Measurements from ENCODE around the gene PDE6G.
A peak's percentile ranks its signal among the peaks of the same experiment; 100 is the strongest.
"Not testable (repeated sequence)": the region's sequence is repeated elsewhere in the genome, so short reads cannot be mapped to it uniquely, and the experiment has no call there.

The PDE6G gene

DNA sequence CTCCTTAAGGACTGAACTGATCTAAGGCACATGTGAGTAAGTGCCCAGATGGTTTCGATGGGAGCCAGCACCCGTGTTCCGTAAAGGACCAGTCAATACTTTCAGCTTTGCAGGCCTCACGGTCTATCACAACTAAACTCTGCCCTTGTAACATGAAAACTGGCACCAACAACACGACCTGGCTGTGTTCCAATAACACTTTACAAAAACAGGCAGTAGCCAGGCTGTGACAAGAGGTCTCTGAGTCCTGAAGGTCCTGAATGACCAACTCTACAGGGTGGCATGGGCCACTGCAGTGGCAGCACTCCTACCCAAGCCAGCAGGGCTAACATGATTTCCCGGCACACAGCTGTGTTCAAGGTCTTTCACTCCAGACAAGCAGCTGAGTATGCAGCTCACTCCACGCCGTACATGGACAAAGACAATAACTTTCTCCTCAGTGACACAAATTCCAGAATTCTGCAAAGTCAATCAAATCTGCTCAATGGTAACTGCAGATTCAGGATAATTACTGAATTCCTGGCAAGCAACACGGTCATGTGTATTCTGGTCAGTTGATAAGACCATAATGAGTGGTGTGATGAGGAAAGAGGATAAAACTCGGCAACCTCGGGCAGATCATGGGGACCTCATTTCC is 34.7 kb downstream of the PDE6G start:
- DNase-seq: no peak

DNA sequence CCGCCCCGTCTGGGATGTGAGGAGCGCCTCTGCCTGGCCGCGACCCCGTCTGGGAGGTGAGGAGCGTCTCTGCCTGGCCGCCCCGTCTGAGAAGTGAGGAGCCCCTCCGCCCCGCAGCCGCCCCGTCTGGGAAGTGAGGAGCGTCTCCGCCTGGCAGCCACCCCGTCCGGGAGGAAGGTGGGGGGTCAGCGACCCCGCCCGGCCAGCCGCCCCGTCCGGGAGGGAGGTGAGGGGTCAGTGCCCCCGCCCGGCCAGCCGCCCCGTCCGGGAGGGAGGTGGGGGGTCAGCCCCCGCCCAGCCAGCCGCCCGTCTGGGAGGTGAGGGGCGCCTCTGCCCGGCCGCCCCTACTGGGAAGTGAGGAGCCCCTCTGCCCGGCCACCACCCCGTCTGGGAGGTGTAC is 38.0 kb downstream of the PDE6G start:
- DNase-seq: not testable (repeated sequence)

DNA sequence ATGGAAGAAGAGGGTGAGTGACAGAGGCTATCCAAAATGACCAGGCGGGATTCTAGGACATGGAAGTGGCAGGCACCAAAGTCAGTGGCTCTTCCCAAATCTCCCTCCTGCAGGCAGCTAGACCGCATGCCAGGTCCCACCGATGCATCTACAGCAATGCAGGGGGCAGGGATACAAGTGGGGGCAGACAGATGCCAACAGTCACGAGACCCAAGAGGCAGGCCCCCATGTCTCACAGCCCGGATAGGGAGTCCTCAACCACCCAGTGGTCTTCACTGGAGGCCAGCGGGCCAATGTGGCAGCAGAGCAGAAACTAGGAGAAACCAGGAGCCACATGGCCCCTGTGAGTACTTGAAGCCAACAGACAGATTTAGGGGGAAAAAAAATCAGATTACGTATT is 39.5 kb downstream of the PDE6G start:
- no peak for DNase-seq

DNA sequence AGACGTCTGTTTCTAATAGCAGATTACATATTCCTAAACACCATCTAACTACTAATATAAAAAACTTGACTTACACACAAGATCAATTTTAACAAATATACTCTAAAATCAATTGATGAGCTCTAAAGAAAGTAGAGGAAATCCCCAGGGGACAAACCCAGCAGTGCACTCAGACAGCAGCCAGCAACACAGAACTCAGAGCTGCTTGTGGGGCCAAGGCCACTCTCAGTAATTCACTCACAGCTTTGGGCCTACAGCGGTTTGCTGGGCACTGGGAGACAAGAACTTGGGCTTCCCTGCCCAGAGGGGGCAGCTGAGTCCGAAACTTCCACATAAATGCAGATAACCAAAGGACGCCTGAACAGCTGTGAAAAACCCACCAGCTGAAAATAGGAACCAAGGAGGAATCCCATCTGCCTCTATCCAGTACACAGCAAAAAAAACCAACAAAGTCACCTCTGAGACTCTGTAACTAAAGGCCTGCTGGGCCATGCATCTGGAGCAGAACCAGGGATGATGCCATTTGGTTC is 40.9 kb downstream of the PDE6G start:
- no peak for DNase-seq

DNA sequence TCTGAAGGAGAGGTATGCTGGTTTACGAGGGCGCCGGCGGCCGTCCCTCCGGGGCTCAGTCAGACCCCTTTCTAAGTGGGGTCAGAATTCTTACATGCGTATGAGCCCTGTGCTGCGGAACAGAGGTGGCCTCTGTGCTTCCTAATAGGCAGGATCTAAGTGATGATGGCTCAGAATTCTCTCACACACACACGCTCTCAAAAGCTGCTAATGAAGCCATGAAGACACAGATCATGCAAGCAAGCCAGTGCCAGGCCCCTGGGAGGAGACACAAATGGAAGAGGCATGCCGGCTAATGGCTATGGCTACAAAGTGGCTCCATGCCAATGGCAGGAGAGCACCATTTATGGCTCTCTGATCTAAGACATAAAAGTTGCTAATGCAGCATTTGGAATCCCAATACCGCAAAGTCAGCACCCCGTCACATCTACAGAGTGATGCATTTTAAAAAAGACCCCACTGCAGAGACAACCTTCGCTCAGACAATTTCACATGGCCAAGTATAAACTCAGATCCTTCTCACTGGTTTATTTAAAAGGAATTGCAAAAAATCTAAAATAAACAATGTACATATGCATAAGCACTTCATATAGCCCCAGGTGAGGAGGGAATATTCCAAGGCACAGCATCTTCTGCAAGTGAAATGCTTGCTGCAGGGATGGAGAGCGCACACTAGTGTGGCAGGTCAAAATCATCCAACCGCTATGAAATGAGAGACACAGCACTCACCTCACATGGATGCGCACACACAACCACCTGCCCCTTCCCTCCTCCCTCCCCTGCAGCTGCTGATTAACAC is 44.0 kb downstream of the PDE6G start:
- DNase-seq: no peak

DNA sequence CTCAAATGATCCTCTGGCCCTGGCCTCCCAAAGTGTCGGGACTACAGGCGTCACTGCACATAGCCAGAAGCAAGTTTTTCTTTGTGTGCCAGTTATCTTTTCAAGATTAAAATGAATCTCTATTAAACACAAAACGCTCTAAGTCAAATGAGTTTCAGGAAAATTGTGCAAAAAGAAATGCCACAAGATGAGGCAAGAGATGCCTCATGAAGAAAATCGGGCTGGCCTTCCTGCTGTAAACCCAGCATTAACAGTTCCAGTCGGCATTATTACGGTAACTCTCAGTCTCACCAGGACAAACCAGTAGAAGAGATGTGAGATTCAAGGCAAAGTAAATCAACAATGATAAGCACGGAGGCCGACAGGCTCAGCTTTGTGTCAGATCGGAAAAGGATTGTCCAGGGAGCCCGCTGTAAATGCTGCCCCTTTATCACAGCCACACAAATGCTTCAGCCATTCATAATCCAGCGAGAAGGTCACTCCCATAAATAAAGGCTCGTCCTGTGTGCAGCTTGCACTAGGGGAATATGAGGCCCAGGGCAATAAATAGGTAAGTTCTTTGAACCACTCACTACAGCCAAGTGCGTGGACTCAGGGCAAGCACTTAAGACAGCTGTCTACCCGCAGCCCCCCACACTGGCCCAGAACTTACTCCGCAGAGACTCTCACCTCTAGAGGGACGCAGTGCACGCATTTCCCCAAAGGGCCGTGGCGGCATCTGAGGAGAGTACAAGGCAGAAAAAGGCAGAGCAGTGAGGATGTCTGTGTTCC is 46.6 kb downstream of the PDE6G start:
- no peak for DNase-seq

DNA sequence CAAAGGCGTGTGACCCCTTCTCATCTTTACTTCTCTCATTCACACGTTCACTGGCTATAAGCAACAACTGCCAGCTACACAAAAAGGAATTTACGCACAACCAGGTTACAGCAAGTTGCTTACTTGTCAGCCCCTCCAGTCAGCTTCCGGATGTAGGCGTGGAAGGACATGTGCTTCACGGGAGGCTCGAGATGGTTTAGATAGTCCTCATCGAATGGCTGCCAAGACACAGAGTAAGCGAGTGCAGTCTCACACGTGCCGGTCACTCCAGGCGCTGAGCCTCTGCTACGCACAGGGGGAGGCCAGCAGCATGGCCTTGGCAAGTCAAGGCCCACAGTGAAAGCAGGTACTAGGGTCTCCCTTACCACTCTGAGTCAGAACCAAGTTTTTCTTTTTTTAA is 47.7 kb downstream of the PDE6G start:
- no peak for DNase-seq

DNA sequence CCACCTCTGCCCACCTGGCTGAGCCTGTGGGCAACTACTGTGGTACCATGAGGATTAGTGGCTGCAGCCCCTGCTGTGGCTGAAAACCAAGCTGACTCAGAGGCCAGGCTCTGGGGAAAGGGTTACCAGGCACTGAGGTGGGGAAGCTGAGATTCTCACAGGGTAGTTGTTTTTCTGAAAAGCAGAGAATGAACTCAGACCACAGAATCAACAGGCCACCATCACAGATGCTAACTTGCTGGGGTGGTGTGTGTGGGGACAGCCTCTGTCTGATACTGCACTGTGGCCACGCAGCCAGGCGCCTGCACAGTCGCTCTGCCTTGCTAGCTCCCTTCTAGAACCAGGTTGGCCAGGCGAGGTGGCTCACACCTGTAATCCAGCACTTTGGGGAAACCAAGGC is 48.3 kb downstream of the PDE6G start:
- DNase-seq: no peak

DNA sequence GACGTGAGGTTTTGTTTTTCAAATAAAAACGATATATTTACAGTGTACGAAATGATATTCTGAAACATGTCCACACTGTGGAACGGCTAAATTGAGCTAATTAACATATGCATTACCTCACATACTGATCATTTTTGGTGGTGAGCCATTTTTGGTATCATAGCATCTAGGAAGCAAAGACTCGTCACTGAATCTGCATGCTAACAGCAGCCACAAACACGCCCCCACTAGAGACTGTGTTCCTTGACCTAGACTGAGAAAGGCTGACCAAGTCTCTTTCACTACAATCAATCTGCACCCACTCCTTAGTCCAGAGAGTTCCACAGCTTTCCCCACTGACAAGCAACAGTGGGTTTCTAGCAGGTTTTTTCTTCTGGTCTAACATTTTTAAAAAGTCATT is 48.9 kb downstream of the PDE6G start:
- DNase-seq: no peak

DNA sequence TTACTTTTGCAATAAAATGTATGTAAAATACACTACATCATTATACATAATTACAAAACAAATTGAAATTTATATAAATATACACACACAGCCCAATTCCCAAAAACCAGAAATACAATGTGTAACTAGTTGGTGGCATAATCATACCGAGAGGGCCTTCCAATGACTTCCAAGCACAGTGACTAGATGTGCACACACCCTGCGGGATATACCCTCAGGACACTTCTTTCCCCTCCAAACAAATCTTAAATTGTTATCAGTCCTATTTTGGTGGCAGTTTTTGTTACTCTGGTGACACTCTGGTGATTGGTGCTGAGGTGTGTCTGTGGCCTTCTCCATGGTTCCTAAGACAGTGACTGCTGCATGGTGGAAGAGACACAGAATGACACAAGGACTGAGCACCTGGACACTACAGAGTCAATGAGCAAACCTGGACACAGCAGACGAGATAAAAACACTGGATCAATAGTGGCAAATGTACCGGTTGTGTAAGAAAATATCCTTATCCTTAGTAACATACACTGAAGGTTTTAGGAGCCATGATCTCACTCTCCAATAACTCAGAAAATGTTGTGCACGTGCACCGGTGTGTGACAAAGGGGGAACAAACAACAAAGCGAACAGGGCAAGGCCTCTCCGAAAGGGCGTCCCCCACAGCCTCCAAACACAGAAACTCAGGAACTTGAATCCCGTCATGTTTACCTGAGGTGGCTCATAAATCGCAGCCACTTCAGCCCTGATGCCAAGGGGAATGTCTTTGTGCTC is 52.3 kb downstream of the PDE6G start:
- DNase-seq: no peak

DNA sequence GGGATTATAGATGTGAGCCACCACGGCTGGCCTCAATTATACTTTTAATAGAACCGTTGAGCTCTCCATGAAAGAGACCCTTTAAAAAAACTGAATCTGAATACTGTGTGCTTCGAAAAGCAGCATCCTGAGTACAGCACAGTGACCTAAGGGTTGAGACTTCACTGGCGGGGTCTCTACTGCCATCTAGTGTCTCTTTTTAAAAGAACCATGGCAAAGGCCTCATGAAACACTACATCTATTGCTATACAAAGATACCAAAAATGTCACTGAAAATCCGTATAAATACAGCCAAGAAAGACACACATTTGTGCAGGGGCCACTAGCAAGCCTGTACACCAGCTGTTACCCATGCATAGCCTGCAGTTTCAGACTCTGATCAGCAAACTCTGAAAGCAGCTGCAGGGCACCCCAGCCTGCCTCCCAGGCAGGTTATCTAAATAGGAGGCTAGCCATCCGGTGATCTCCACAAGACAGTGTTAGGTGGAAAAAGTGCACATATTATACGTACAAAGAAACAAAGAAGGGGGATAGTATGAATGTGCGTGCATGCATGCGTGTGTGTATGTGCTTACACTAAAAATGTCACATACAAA is 54.7 kb downstream of the PDE6G start:
- DNase-seq: peak; percentile 71
